T-cell (primary cell): Measurements from ENCODE around the gene DAZAP2. TPM values are rescaled to one million over a fixed set of nuclear protein-coding genes. Genes with fewer than 3 reads are reported as not detected.
A peak's percentile ranks its signal among the peaks of the same experiment; 100 is the strongest.

Source experiments
- ATAC-seq, 4 experiments: fragments of 200-7000 bp in 3 of 4; fragments of 150-1000 bp in 1 of 4; cut with Tn5 transposase; replicated peaks in 1 of 4; 1 replicate in 3 of 4; 2 replicates in 1 of 4; pipeline ENCODE4 v1.10.0; 2021; ENCODE audit warnings: moderate library complexity in 3 of 4, mild to moderate bottlenecking in 2 of 4, moderate number of reproducible peaks in 1 of 4
- CTCF ChIA-PET, 2 donors: fragments of 300-600 bp; sonication (Branson Sonifier 250); formaldehyde crosslinking; loops; one replicate each; lab custom pipeline; 2022; ENCODE audit warnings: antibody characterized with exemption in 2 of 2; lab: Charles Lee
- POLR2A ChIA-PET, 2 donors: fragments of 300-600 bp; sonication (Branson Sonifier 250); formaldehyde crosslinking; loops; one replicate each; lab custom pipeline; 2022; ENCODE audit warnings: antibody characterized with exemption in 2 of 2; lab: Charles Lee
- DNase-seq, 35 experiments: peaks; one replicate each; pipeline versions ENCODE4 v3.0.0 to v3.0.0-alpha.2; 2013 to 2023
- H3K27ac ChIP-seq: one replicate; pipeline ENCODE4 v1.5.1; 2013; ENCODE audit warnings: low read length
- H3K27me3 ChIP-seq, 2 experiments: replicated peaks in 1 of 2; 1 replicate in 1 of 2; 2 replicates in 1 of 2; pipeline versions ENCODE4 v1.6.1 to v1.7.0; 2013; ENCODE audit warnings: low read length in 1 of 2, mixed read lengths in 1 of 2; ENCODE audit not compliant: control insufficient read depth in 2 of 2, insufficient read depth in 2 of 2; ENCODE audit errors: extremely low read depth in 1 of 2
- H3K36me3 ChIP-seq, 2 donors: 1 replicate in 1 of 2; 2 replicates in 1 of 2; pipeline versions ENCODE4 v1.6.1 to v1.7.0; 2013; ENCODE audit warnings: low read length in 1 of 2; ENCODE audit not compliant: control insufficient read depth in 2 of 2, insufficient read depth in 1 of 2; ENCODE audit errors: extremely low read depth in 1 of 2
- H3K4me1 ChIP-seq, 2 experiments: 1 replicate in 1 of 2; 2 replicates in 1 of 2; pipeline versions ENCODE4 v1.6.1 to v1.7.0; 2013; ENCODE audit warnings: low read length in 2 of 2, mixed read lengths in 1 of 2; ENCODE audit not compliant: insufficient read depth in 2 of 2, control insufficient read depth in 1 of 2; ENCODE audit errors: extremely low read depth in 1 of 2
- H3K4me3 ChIP-seq, 2 donors: 1 replicate in 1 of 2; 2 replicates in 1 of 2; pipeline versions ENCODE4 v1.5.1 to v1.7.0; 2013; ENCODE audit warnings: mild to moderate bottlenecking in 2 of 2, low read length in 1 of 2, moderate library complexity in 1 of 2; ENCODE audit not compliant: control insufficient read depth in 1 of 2; ENCODE audit errors: extremely low read depth in 1 of 2
- H3K9me3 ChIP-seq: 2 replicates; pipeline ENCODE4 v1.7.0; 2013
- H3K27ac Mint-ChIP-seq, 2 donors: one replicate each; pipeline ENCODE4 v1.8.0; 2020 to 2021; ENCODE audit warnings: mild to moderate bottlenecking in 2 of 2, mixed read lengths in 2 of 2
- H3K27me3 Mint-ChIP-seq, 2 donors: one replicate each; pipeline ENCODE4 v1.8.0; 2021 to 2022; ENCODE audit warnings: mixed read lengths in 2 of 2
- H3K36me3 Mint-ChIP-seq: one replicate; pipeline ENCODE4 v1.8.0; 2021; ENCODE audit warnings: mixed read lengths
- H3K4me1 Mint-ChIP-seq, 3 donors: one replicate each; pipeline ENCODE4 v1.8.0; 2020 to 2022; ENCODE audit warnings: mixed read lengths in 3 of 3, mild to moderate bottlenecking in 1 of 3
- H3K4me3 Mint-ChIP-seq, 3 donors: one replicate each; pipeline ENCODE4 v1.8.0; 2020 to 2022; ENCODE audit warnings: mild to moderate bottlenecking in 3 of 3, mixed read lengths in 3 of 3, moderate library complexity in 3 of 3
- H3K9me3 Mint-ChIP-seq, 3 donors: one replicate each; pipeline ENCODE4 v1.8.0; 2020 to 2022; ENCODE audit warnings: mixed read lengths in 3 of 3
- whole genome bisulfite sequencing: methylation state at CpG from one replicate; pipeline ENCODE4 v1.1.5; 2013; ENCODE audit warnings: missing lambda C conversion rate; ENCODE audit not compliant: insufficient coverage; 5-methylcytosine and 5-hydroxymethylcytosine counted together
- total RNA-seq, 35 experiments: library from RNA in 6 of 35; stranded (reverse) in 6 of 35; fragments of 120-200 nt in 1 of 35; gene quantifications; one replicate each; pipeline versions ENCODE4 v1.2.1 to v1.2.4 and lab custom pipeline; 2013 to 2026

The DAZAP2 gene
- total RNA-seq, 5 donors from 2014 or later (not counting 1 experiment from before 2014, with no cell fraction given): 275 to 308 (median 282) TPM

DNA sequence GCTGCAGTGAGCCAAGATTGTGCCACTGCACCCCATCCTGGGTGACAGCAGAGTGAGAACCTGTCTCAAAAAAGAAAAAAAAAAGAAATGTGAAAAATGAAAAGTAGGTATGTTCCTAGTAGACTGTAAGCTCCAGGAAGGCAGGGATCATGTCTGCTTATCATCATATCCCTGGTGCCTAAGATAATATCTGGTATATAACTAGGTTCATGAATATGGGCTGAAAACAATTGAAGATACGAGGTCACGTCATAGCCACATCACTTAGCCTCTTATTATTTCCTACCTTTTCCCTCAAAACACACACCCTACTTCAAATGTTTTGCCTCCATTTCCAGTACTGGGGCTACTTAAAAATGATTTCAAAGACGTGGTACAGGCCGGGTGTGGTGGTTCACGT lies 23.7 kb upstream of the DAZAP2 start:
- no peaks in the 10 kb centered on the region for H3K9me3 ChIP-seq
- Mint-ChIP-seq H3K4me1 (peaks cover 22 to 28% (median 28%) of the 10 kb centered on the region in 3 donors), H3K36me3 (peaks cover 16% of the 10 kb centered on the region), H3K27ac (peak overlapping the region in 1 of 2 donors; percentile 69), H3K9me3 (no peaks in the 10 kb centered on the region), H3K4me3 (no peak overlapping the region), H3K27me3 (no peaks in the 10 kb centered on the region)
- 94% methylated on average over 5 of the region's 5 CpGs for WGBS
- ChIA-PET POLR2A (no interaction called here), CTCF (interaction anchor here in 1 of 2 donors (0.6 kb wide), 1 partner anchor 20 kb away, joined by 10 read pairs; no protein-coding TSS in a partner anchor)
- no peak for DNase-seq
- no peak overlapping the region for H3K4me3 ChIP-seq
- H3K4me1 ChIP-seq: peaks cover 5 to 18% of the 10 kb centered on the region in 2 experiments
- H3K27me3 ChIP-seq: no peaks in the 10 kb centered on the region
- no peak for ATAC-seq
- H3K36me3 ChIP-seq: no peaks in the 10 kb centered on the region
- no peak overlapping the region for H3K27ac ChIP-seq

- CTCF ChIA-PET: interaction anchor here (1.0 to 1.7 kb wide), 3 partner anchors 22 to 104 kb away, joined by 4 to 6 read pairs (median 5); partner anchors contain the start of gene DAZAP2 (in 2 of the 2)
- DNase-seq (no peak), ATAC-seq (no peak)
- Mint-ChIP-seq H3K4me1 (peaks cover 23 to 28% (median 28%) of the 10 kb centered on the region in 3 donors), H3K36me3 (peaks cover 7% of the 10 kb centered on the region), H3K9me3 (no peaks in the 10 kb centered on the region), H3K27me3 (no peaks in the 10 kb centered on the region), H3K4me3 (peak overlapping the region; percentile 63 to 78 (median 75)), H3K27ac (peak overlapping the region; percentile 74 to 90)
- no CpG with 5 or more reads among the region's 7 CpGs for WGBS
- Histone ChIP-seq H3K27ac (peak overlapping the region; percentile 73), H3K9me3 (no peaks in the 10 kb centered on the region), H3K27me3 (no peaks in the 10 kb centered on the region), H3K4me3 (peak overlapping the region in 1 of 2 donors; percentile 90), H3K36me3 (no peaks in the 10 kb centered on the region), H3K4me1 (peaks cover 5 to 18% of the 10 kb centered on the region in 2 experiments)
- POLR2A ChIA-PET: interaction anchor here (0.6 to 1.1 kb wide), 2 partner anchors 8 to 24 kb away, joined by 3 read pairs; no protein-coding TSS in a partner anchor
Measured at GRCh38 chr12:51216642-51217041, 22.0 kb upstream of the DAZAP2 start.

DNA sequence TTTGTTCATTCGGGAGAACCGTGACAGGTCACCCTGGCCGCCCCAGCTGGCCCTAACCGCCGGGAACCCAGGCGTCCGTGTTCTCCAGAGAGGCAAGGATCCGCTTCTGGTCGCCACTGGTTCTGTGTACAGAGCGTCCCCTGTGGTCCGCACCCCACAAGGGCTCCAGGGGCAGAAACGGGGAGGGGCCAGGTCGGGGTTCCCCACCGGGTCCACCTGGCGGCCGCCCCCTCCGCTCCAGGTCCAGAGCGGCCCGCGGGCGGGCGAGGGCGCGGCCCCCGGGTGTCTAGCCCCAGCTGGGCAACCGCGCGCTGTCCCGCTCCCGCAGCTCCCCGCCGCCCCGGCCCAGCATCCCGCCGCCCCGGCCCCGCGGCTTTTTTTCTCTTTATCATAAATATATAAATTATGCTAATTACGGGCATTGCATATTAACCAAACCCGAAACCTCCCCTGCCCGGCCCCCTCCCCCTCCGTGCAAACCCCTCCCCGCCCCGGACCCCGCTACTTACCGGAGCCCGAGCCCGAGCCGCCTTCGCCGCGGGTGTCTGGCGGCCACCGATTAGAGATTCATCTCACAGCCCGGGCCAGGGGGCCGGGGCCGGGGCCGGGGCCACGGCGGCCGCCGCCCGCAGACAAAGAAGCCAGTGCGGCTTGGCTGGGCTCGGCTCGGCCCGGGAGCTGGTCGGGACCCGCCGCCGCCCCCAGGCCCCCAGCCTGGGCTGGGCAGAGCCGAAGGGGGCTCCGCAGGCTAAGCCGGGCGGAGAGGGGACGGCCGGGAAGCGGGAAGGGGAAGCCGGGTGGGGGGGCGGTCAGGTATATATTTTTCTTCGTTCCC lies 21.3 kb upstream of the DAZAP2 start:
- H3K4me3 Mint-ChIP-seq: peak overlapping the region; percentile 75 to 92 (median 91)
- peak; percentile 14 to 70 (median 44) for DNase-seq

GRCh38 chr12:51217968-51218606 lies 20.5 kb upstream of the DAZAP2 start, which contains the start of gene POU6F1:
POU6F1 (minus strand) TSS chr12:51218062; CDS start chr12:51206836, 11,226 bp downstream.
- peak within 1 kb of the TSS; percentile 91 for H3K27ac ChIP-seq
- H3K4me1 ChIP-seq: peaks cover 5 to 18% of the 10 kb centered on the region in 2 experiments
- H3K4me1 Mint-ChIP-seq: peaks cover 26 to 31% (median 28%) of the 10 kb centered on the region in 3 donors
- ChIA-PET CTCF (interaction anchor here (0.6 to 1.7 kb wide), 17 partner anchors 20 to 1961 kb away, joined by 3 to 27 read pairs (median 4); partner anchors contain the start of gene DAZAP2 (in 1 of the 2)), POLR2A (interaction anchor here (0.5 to 2.2 kb wide), 15 partner anchors 12 to 1192 kb away, joined by 3 to 22 read pairs (median 5); partner anchors contain the start of gene DAZAP2 (in 1 of the 2))
- H3K27me3 Mint-ChIP-seq: no peaks in the 10 kb centered on the region
- ATAC-seq (peak; percentile 84 to 87 (median 85)), DNase-seq (peak; percentile 44 to 84 (median 64))
- H3K4me3 ChIP-seq: peak within 1 kb of the TSS; percentile 88 to 90
- H3K27me3 ChIP-seq: no peaks in the 10 kb centered on the region
- no peaks in the 10 kb centered on the region for H3K9me3 Mint-ChIP-seq
- H3K36me3 ChIP-seq: no peaks in the 10 kb centered on the region
- H3K27ac Mint-ChIP-seq: peak within 1 kb of the TSS; percentile 96 to 97
- no peaks in the 10 kb centered on the region for H3K9me3 ChIP-seq
- H3K36me3 Mint-ChIP-seq: peaks cover 7% of the 10 kb centered on the region
- WGBS: under 1% methylated on average over 27 of the region's 35 CpGs
- H3K4me3 Mint-ChIP-seq: peak within 1 kb of the TSS; percentile 90 to 92 (median 91)

More for the DNA sequence above, 21.3 kb upstream of the DAZAP2 start:
- H3K27me3 ChIP-seq: no peaks in the 10 kb centered on the region
- peak overlapping the region; percentile 88 to 90 for H3K4me3 ChIP-seq
- peak; percentile 58 to 62 (median 59) for ATAC-seq
- POLR2A ChIA-PET: interaction anchor here (0.5 to 2.2 kb wide), 16 partner anchors 9 to 1191 kb away, joined by 3 to 22 read pairs (median 4); partner anchors contain the start of gene DAZAP2 (in 1 of the 2)
- Mint-ChIP-seq H3K9me3 (no peaks in the 10 kb centered on the region), H3K27me3 (no peaks in the 10 kb centered on the region), H3K36me3 (peaks cover 7% of the 10 kb centered on the region), H3K4me1 (peaks cover 24 to 29% (median 28%) of the 10 kb centered on the region in 3 donors), H3K27ac (peak overlapping the region; percentile 96 to 97)
- H3K27ac ChIP-seq: peak overlapping the region; percentile 91
- no peaks in the 10 kb centered on the region for H3K9me3 ChIP-seq
- CTCF ChIA-PET: interaction anchor here (0.6 to 1.7 kb wide), 21 partner anchors 21 to 1962 kb away, joined by 3 to 27 read pairs (median 4); partner anchors contain the start of gene DAZAP2 (in 2 of the 2)
- WGBS: 6% methylated on average over 40 of the region's 81 CpGs
- peaks cover 5 to 18% of the 10 kb centered on the region in 2 experiments for H3K4me1 ChIP-seq
- H3K36me3 ChIP-seq: no peaks in the 10 kb centered on the region

GRCh38 chr12:51218607-51219161 lies 19.9 kb upstream of the DAZAP2 start:
- Mint-ChIP-seq H3K27me3 (no peaks in the 10 kb centered on the region), H3K9me3 (no peaks in the 10 kb centered on the region), H3K4me3 (peak overlapping the region; percentile 90 to 92 (median 91)), H3K4me1 (peaks cover 26 to 31% (median 28%) of the 10 kb centered on the region in 3 donors), H3K36me3 (peaks cover 7% of the 10 kb centered on the region), H3K27ac (peak overlapping the region; percentile 96 to 97)
- Histone ChIP-seq H3K9me3 (no peaks in the 10 kb centered on the region), H3K4me3 (peak overlapping the region; percentile 88 to 90), H3K27ac (peak overlapping the region; percentile 91), H3K36me3 (no peaks in the 10 kb centered on the region), H3K27me3 (no peaks in the 10 kb centered on the region), H3K4me1 (peaks cover 5 to 18% of the 10 kb centered on the region in 2 experiments)
- WGBS: 96% methylated on average over 4 of the region's 10 CpGs
- ATAC-seq: no peak
- POLR2A ChIA-PET: interaction anchor here (0.7 to 2.2 kb wide), 5 partner anchors 16 to 454 kb away, joined by 3 to 22 read pairs (median 5); partner anchors contain the start of gene DAZAP2 (in 1 of the 2)
- CTCF ChIA-PET: interaction anchor here in 1 of 2 donors (0.6 to 1.7 kb wide), 9 partner anchors 20 to 996 kb away, joined by 3 to 27 read pairs (median 6); partner anchors contain the start of gene DAZAP2
- DNase-seq: no peak
